ACHN (cell line): ENCODE results near the gene FRS2.

Experiments used
- DNase-seq: peaks from one replicate; pipeline ENCODE4 v3.0.0-alpha.2; 2015
- in situ Hi-C: cut with HindIII; loops from 2 replicates; pipeline ENCODE4 v1.10.0; 2017; ENCODE audit warnings: low sequenced_read_pairs, low pct_ligation_motif_present, low pct_unique_long_range_greater_than_20kb

FRS2 gene

GRCh38 chr12:69457433-69457832 lies 12.8 kb upstream of the FRS2 start:
- DNase-seq, result no peak
- in situ Hi-C loops, result no loop called here

- in situ Hi-C loops, result no loop called here
- no peak for DNase-seq
Observed at GRCh38 chr12:69459477-69459876, 10.7 kb upstream of the FRS2 start.

DNA sequence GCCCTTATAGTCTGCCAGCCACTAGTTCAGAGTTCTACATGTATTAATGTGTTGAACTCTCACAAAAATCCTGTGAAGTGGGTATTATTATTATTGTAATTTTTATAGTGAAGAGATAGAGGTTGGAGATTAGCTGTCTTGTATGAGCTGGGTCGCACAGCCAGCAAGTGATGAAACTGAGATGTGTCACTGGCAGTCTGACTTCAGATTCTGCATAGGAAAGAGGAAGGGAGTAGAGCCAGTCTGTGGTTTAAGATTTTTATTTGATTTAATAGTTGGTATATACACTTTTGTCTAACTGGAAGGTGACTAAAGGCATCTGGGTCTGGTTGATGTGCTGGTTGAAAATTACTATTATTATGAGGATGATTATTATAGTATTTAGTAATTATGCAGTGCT lies 5.8 kb upstream of the FRS2 start:
- in situ Hi-C loops, result no loop called here
- no peak for DNase-seq

DNA sequence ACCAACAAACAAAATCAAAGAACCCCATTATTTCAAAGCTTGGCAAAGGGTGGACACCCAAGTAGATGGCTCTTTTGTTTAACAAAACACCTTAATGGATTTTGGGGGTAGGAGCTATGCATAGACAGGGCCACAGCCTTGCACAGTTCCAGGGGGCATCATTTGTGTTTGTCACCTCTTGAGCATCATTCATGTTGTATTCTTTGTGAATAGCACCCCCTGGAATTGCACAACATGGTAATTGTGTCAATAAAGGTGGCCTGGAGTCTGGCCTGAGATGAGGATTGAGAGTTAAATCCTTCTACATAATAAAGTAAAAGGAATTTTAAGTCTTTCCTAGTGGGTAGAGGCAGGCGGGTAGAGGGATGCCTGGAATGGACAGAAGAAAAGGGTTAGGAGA lies 3.3 kb upstream of the FRS2 start:
- in situ Hi-C loops, result no loop called here
- no peak for DNase-seq

GRCh38 chr12:69467366-69467765 lies 2.8 kb upstream of the FRS2 start:
- in situ Hi-C loops, result no loop called here
- no peak for DNase-seq

DNA sequence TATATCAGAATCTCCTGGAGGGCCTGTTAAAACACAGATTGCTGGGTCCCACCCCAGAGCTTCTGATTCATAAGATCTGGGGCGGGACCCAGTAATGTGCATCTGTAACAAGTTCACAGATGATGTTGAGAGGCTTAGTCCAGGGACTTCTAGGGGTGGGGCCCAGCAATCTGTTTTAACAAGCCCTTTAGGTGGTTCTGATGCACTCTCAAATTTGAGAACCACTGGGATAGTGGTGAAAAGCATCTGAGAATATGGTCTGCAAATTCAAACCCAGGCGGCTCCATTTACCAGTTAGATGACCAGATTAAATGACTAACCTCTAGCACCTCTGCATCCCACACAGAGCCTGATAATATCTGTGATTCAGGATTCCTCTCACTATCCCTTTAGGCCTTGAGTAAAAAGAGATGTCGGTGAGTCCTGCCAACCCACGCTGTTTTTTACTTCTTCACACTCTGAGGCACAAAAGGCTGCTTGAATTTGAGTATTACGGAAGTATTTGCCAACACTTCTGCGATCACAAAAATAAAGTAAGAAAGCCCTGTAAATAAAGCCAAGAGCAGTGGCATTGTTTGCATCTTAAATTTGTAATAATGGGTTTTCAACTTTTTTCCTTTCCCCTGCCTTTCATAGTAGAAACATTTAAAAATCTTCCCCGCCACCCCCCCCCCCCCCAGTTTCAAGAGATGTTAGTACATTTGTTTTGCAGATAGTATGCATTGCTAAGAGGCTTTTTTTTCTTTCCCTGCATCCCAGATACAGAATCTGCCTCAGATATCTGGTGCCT lies 1.8 kb upstream of the FRS2 start:
- in situ Hi-C loops, result no loop called here
- DNase-seq, result no peak

GRCh38 chr12:69469854-69470188 lies 367 bp upstream of the FRS2 start:
- no peak for DNase-seq
- in situ Hi-C loops, result no loop called here

DNA sequence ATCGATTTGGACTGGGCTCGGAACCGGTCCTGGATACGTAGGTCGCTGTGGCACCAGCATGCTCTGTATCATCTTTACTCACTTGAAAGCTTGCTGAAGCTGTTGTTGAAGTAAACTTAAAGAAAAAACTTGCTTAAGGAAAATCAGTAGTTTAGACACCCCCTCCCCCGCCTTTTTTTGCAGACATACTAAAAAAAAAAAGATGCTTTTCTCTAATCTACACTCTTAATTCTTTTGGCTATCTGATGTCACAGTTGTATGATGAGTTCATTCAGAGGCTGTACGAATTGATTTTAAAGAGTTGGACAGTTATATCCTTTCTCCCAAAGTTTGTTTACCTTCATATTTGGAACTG lies 865 bp downstream of the FRS2 start:
- in situ Hi-C loops, result no loop called here
- no peak for DNase-seq

DNA sequence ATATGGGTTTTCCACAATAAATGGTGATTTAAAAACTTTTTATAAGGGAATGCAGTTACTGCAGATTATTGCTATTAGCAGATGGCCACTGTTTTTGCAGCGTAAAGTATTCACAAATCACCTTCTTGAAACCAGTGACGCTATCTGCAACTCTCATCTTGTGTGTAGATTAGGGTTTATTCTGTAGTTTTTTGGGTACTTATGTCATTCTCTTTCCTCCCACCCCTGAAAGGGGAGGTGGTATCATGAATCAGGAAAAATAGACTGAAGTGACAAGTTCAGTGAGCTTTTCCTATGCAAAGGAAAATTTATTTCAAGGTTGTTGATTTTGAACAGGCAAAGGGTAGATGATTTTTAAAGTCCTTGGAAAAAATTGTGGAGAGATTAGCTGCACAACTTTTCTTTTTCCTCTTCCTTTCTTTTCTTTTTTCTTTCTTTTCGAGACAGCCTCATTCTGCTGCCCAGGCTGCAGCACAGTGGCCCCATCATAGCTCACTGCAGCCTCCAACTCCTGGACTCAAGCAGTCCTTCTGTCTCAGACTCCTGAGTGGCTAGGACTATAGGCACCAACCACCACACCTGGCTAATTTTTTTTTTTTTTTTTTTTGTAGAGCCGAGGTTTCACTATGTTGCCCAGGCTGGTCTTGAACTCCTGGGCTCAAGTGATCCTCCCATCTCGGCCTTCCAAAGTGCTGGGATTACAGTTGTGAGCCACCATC lies 1.6 kb downstream of the FRS2 start:
- in situ Hi-C loops, result no loop called here
- DNase-seq, result no peak

GRCh38 chr12:69473262-69473661 lies 3.1 kb downstream of the FRS2 start:
- DNase-seq, result no peak
- in situ Hi-C loops, result no loop called here

DNA sequence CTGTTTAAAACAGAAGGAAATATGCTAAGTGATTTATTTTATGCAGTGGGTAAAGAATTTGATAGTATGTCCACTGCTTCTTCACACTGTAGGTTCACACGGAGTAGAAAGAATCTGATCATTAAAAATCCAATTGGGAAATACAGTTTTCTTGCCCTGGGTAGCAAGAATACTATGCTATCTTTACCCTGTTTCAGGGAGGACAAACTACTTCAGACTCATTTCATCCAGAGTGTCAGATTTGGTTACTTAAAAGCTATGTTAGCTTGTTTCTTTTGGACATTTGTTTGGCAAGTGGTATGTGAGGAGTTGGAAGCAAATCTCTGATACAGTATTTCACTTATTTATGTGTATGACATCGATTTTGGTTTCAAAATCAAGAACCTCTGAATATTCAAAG lies 4.3 kb downstream of the FRS2 start:
- in situ Hi-C loops, result no loop called here
- no peak for DNase-seq

GRCh38 chr12:69475237-69475975 lies 5.2 kb downstream of the FRS2 start:
- DNase-seq, result peak; percentile 67
- in situ Hi-C loops, result no loop called here

DNA sequence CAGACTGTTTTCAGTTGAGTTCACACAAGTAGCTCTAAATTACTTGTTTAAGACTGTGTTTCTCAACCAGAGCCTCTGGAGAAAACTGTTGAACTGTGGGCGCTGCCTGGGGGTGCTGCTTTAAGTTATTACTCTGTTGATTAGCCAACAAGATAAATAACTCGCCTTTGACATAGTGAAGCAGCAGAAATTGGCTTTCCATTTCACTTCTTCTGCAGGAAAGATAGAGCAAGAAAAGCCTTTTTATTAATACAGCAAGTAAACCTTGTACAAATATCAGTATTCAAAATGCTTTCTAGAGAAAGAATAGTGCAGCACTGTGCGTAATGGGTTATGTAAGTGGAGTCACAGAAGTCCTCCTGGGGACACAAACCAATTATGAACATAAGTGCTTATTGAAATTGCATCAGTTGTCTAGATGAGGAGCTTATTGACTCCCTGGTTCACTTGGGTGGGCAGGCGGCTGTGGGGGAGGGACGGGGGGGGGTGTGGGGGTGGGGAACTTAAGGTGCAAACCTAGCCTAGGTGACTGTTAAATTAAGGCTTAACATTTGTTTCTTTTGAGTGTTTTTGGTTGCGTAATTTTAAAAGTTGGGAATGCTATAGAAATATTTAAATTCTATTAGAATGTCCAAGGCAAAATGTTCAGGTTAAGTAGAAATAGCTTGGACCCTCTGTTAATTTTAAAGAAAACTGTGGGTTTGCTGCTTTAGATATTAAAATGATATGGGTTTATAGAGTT lies 6.3 kb downstream of the FRS2 start:
- in situ Hi-C loops, result no loop called here
- DNase-seq, result no peak

DNA sequence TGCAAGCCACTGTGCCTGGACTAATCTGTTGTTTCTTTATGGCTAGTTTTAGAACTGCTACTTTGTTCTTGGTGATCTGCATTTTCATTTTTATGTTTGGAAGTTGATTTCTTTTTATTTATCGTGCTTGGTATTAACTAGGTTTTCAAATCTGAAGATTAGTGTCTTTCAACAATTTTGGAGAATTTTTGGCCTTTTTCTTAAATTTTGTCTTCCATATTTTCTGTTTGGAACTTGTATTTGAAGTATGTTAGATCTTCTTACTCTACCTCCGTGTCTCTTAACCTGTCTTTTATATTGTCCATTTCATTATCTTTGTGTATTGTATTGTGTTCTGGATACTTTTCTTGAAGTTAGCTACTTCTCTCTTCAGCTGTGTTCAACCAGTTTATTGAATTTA lies 9.5 kb downstream of the FRS2 start:
- in situ Hi-C loops, result no loop called here
- no peak for DNase-seq

DNA sequence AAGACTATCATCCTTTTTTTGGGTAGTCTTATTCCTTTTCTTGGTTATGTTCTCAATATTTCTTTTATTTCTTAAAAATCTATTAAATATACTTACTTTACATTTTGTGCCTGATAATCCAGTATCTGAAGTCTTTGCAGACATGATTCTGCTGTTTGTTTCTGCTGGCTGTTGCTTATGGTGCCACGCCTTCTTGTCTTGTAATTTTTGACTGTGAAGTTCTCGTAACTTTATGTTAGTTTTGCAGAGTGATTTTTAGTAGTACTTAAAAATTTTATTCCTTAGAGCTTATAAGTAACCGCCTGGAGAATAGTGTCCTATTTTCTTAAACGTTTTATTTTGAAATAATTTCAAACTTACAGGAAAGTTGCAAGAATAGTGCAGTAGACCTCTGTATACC lies 10.5 kb downstream of the FRS2 start:
- in situ Hi-C loops, result no loop called here

GRCh38 chr12:69481133-69481532 lies 10.9 kb downstream of the FRS2 start:
- DNase-seq, result no peak
- in situ Hi-C loops, result no loop called here

More for the DNA sequence above, 10.5 kb downstream of the FRS2 start:
- DNase-seq, result no peak

DNA sequence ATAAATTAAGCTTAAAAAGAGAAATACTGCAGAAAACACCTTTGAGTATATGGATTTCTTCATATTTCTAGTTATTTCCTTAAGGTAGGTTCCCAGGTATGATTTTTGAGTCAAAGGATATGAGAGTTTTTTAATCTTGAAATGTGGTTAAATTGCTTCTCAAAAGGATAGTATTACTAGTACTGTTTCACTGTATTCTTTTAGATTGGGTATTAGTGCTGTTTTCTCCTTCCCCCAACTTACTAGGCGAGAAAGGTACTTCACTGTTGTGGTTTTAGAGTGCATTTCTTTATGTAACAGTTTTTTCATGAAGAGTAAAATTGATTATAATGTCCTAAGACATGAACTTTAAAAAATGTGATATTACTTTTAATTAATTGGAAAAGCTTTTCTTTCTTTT lies 13.5 kb downstream of the FRS2 start:
- in situ Hi-C loops, result no loop called here
- DNase-seq, result no peak

DNA sequence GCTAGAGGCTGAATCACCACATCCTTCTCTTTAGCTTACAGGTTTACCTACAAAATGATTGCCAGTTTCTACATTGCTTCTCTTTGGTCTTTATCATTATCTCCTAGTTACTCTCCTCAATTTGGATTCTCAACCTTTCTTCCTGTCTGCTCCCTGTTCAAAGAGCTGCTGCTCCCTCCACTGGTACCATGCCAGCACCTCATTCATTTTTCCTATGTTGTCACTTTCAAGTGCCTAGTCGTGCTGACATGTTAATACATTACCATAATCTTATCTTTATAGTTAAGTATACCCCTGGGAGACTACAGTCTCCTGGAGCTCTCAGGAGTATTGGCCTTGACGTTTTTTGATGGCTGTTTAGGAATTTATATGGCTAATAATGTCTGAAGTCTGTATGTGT lies 14.2 kb downstream of the FRS2 start:
- in situ Hi-C loops, result no loop called here
- no peak for DNase-seq
